ENCODE data around the gene KRT1. TPM values are rescaled to one million over a fixed set of nuclear protein-coding genes. Genes with fewer than 3 reads are reported as not detected.

KRT1 gene
- total RNA-seq, 4 donors from 2014 or later: not detected

GRCh38 chr12:52702338-52702737 lies 22.1 kb upstream of the KRT1 start:
- H3K4me3 ChIP-seq: no peak overlapping the region
- WGBS: 88% methylated on average over 2 of the region's 2 CpGs

GRCh38 chr12:52701281-52701680 lies 21.1 kb upstream of the KRT1 start:
- no peak for DNase-seq (ENCODE audit: extremely low spot score)
- intact Hi-C loops (cut with DNase I): no loop called here
- TF ChIP-seq POLR2AphosphoS5 (IDR thresholded peaks at IDR 0.05) (no peak), CTCF (IDR thresholded peaks at IDR 0.05) (no peak), POLR2A (IDR thresholded peaks at IDR 0.05; ENCODE audit: low read depth) (no peak), EP300 (IDR thresholded peaks at IDR 0.05) (no peak)

More at GRCh38 chr12:52702338-52702737, 22.1 kb upstream of the KRT1 start:
- Histone ChIP-seq H3K4me1 (peaks cover 0 to 3% (median 0%) of the 10 kb centered on the region in 4 donors), H3K9me3 (no peaks in the 10 kb centered on the region), H3K27ac (replicated peaks in 1 of 4) (no peak overlapping the region), H3K27me3 (peaks cover 0 to 67% (median 0%) of the 10 kb centered on the region in 4 donors), H3K36me3 (no peaks in the 10 kb centered on the region)
- no peak for DNase-seq (ENCODE audit: extremely low spot score)
- intact Hi-C loops (cut with DNase I): no loop called here
- TF ChIP-seq CTCF (IDR thresholded peaks at IDR 0.05) (no peak), POLR2A (IDR thresholded peaks at IDR 0.05; ENCODE audit: low read depth) (no peak), POLR2AphosphoS5 (IDR thresholded peaks at IDR 0.05) (no peak), EP300 (IDR thresholded peaks at IDR 0.05) (no peak)

GRCh38 chr12:52699960-52700359 lies 19.8 kb upstream of the KRT1 start:
- 82% methylated on average over 2 of the region's 2 CpGs for WGBS
- Histone ChIP-seq H3K9me3 (no peaks in the 10 kb centered on the region), H3K36me3 (no peaks in the 10 kb centered on the region), H3K27me3 (peaks cover 0 to 59% (median 0%) of the 10 kb centered on the region in 4 donors), H3K27ac (replicated peaks in 1 of 4) (no peak overlapping the region), H3K4me3 (no peak overlapping the region), H3K4me1 (peaks cover 0 to 3% (median 0%) of the 10 kb centered on the region in 4 donors)
- intact Hi-C loops (cut with DNase I): no loop called here
- DNase-seq (ENCODE audit: extremely low spot score): no peak
- TF ChIP-seq POLR2A (IDR thresholded peaks at IDR 0.05; ENCODE audit: low read depth): no peak

More at GRCh38 chr12:52701281-52701680, 21.1 kb upstream of the KRT1 start:
- Histone ChIP-seq H3K36me3 (no peaks in the 10 kb centered on the region), H3K9me3 (no peaks in the 10 kb centered on the region), H3K27ac (replicated peaks in 1 of 4) (no peak overlapping the region), H3K27me3 (peaks cover 0 to 64% (median 0%) of the 10 kb centered on the region in 4 donors), H3K4me1 (peaks cover 0 to 3% (median 0%) of the 10 kb centered on the region in 4 donors), H3K4me3 (no peak overlapping the region)
- 84% methylated on average over 12 of the region's 12 CpGs for WGBS

GRCh38 chr12:52699373-52699772 lies 19.2 kb upstream of the KRT1 start:
- no peaks in the 10 kb centered on the region for H3K36me3 ChIP-seq
- H3K4me3 ChIP-seq: no peak overlapping the region
- peaks cover 0 to 60% (median 0%) of the 10 kb centered on the region in 4 donors for H3K27me3 ChIP-seq
- H3K27ac ChIP-seq (replicated peaks in 1 of 4): no peak overlapping the region
- TF ChIP-seq CTCF (IDR thresholded peaks at IDR 0.05) (no peak), POLR2A (IDR thresholded peaks at IDR 0.05; ENCODE audit: low read depth) (no peak), EP300 (IDR thresholded peaks at IDR 0.05) (no peak), POLR2AphosphoS5 (IDR thresholded peaks at IDR 0.05) (no peak)
- peaks cover 0 to 3% (median 0%) of the 10 kb centered on the region in 4 donors for H3K4me1 ChIP-seq
- no peak for DNase-seq (ENCODE audit: extremely low spot score)
- 88% methylated on average over 2 of the region's 2 CpGs for WGBS
- intact Hi-C loops (cut with DNase I): no loop called here
- H3K9me3 ChIP-seq: no peaks in the 10 kb centered on the region

- DNase-seq (ENCODE audit: extremely low spot score): no peak
- Histone ChIP-seq H3K9me3 (no peaks in the 10 kb centered on the region), H3K4me3 (no peak overlapping the region), H3K36me3 (no peaks in the 10 kb centered on the region), H3K27me3 (peaks cover 0 to 60% (median 0%) of the 10 kb centered on the region in 4 donors), H3K27ac (replicated peaks in 1 of 4) (no peak overlapping the region), H3K4me1 (peaks cover 0 to 3% (median 0%) of the 10 kb centered on the region in 4 donors)
- 56% methylated on average over 7 of the region's 11 CpGs for WGBS
- TF ChIP-seq EP300 (IDR thresholded peaks at IDR 0.05) (no peak), POLR2AphosphoS5 (IDR thresholded peaks at IDR 0.05) (no peak), CTCF (IDR thresholded peaks at IDR 0.05) (no peak), POLR2A (IDR thresholded peaks at IDR 0.05; ENCODE audit: low read depth) (no peak)
- intact Hi-C loops (cut with DNase I): no loop called here
Measured at GRCh38 chr12:52698651-52699340, 18.6 kb upstream of the KRT1 start.

Data from esophagus muscularis mucosa (tissue), 4 donors.